HepG2 (cell line): ENCODE measurements around the gene RPS28. TPM values are rescaled to one million over a fixed set of nuclear protein-coding genes. Genes with fewer than 3 reads are reported as not detected.

Source experiments
- ATAC-seq: fragments of 200-7000 bp; cut with Tn5 transposase; 3 replicates; pipeline ENCODE4 v1.9.1; 2020; ENCODE audit warnings: mild to moderate bottlenecking, moderate library complexity
- BruUV-seq: library from RNA; stranded (reverse); fragments of 400-500 nt; replicated peaks from 2 replicates; lab custom pipeline; 2021; lab: Mats Ljungman, UMichigan
- CTCF ChIA-PET: fragments of 300-600 bp; formaldehyde crosslinking; extraction: SDS; loops from one replicate; lab custom pipeline; 2021; ENCODE audit warnings: low total read pairs, inconsistent platforms, low intra/inter-chr PET ratio; lab: Yijun Ruan, JAX
- POLR2A ChIA-PET: fragments of 350-600 bp; sonication (Branson Sonifier 250); formaldehyde crosslinking; loops from one replicate; lab custom pipeline; 2020; ENCODE audit warnings: antibody characterized with exemption, inconsistent platforms; lab: Yijun Ruan, JAX
- DNase-seq: peaks from one replicate; pipeline ENCODE4 v3.0.0-alpha.2; 2015; ENCODE audit warnings: low spot score
- FAIRE-seq: peaks from 3 replicates; lab custom pipeline; 2011; peaks lifted over from hg19 to GRCh38; lab: Jason Lieb, UNC
- H2AFZ ChIP-seq: one replicate; pipeline ENCODE4 v1.6.1; 2011; ENCODE audit warnings: low read length, inconsistent platforms
- H3K27ac ChIP-seq: fragments of 300-600 bp; 3 replicates; pipeline ENCODE4 v1.8.0; 2011; ENCODE audit warnings: mixed run types, mild to moderate bottlenecking, mixed read lengths, low read length, inconsistent platforms; ENCODE audit not compliant: insufficient read depth; ENCODE audit errors: extremely low read length
- H3K27me3 ChIP-seq, 2 experiments: fragments of 200-600 bp in 1 of 2; 2 replicates in 1 of 2; 3 replicates in 1 of 2; pipeline versions ENCODE4 v1.6.0 to v1.8.0; 2011; ENCODE audit warnings: low read length in 2 of 2, mild to moderate bottlenecking in 2 of 2, moderate library complexity in 2 of 2, inconsistent platforms in 1 of 2; ENCODE audit not compliant: insufficient read depth in 2 of 2, control insufficient read depth in 1 of 2
- H3K36me3 ChIP-seq, 2 experiments: fragments of 200-600 bp in 1 of 2; replicated peaks in 1 of 2; 2 replicates in 1 of 2; 3 replicates in 1 of 2; pipeline versions ENCODE4 v1.5.1 to v1.8.0; 2011; ENCODE audit warnings: low read length in 2 of 2, inconsistent platforms in 1 of 2; ENCODE audit not compliant: insufficient read depth in 2 of 2, control insufficient read depth in 1 of 2
- H3K4me1 ChIP-seq: 2 replicates; pipeline ENCODE4 v1.5.1; 2012; ENCODE audit warnings: low read length, inconsistent platforms; ENCODE audit not compliant: insufficient read depth
- H3K4me2 ChIP-seq: 2 replicates; pipeline ENCODE4 v1.6.0; 2011; ENCODE audit warnings: low read depth, low read length, inconsistent platforms
- H3K4me3 ChIP-seq, 3 experiments: fragments of 200-600 bp in 1 of 3; sonication (generic), shearing (Covaris generic) in 1 of 3; replicated peaks in 1 of 3; 2 replicates each; pipeline ENCODE4 v1.5.1; 2011 to 2016; ENCODE audit warnings: low read length in 3 of 3, inconsistent platforms in 2 of 3, low read depth in 2 of 3, mild to moderate bottlenecking in 2 of 3, control low read depth in 1 of 3, mixed read lengths in 1 of 3; ENCODE audit not compliant: insufficient read depth in 1 of 3
- H3K79me2 ChIP-seq: one replicate; pipeline ENCODE4 v1.6.1; 2011; ENCODE audit warnings: low read length, inconsistent platforms; ENCODE audit not compliant: insufficient read depth
- H3K9ac ChIP-seq: 2 replicates; pipeline ENCODE4 v1.6.0; 2011; ENCODE audit warnings: mild to moderate bottlenecking, low read depth, low read length, inconsistent platforms; ENCODE audit not compliant: insufficient read depth
- H3K9me3 ChIP-seq: 2 replicates; pipeline ENCODE4 v1.5.1; 2012; ENCODE audit warnings: mild to moderate bottlenecking, low read length
- H4K20me1 ChIP-seq: 2 replicates; pipeline ENCODE4 v1.6.0; 2011; ENCODE audit warnings: inconsistent platforms, mild to moderate bottlenecking, low read length, moderate library complexity; ENCODE audit not compliant: insufficient read depth
- AGO2 ChIP-seq: fragments of 200-400 bp; formaldehyde crosslinking; optimal IDR thresholded peaks from 2 replicates; pipeline ENCODE3; 2017; ENCODE audit warnings: mild to moderate bottlenecking, low read depth, low read length, moderate library complexity
- ARNT2 ChIP-seq: sonication (generic); formaldehyde crosslinking; IDR thresholded peaks from 2 replicates; pipeline ENCODE4 v1.8.0; 2022; ENCODE audit warnings: mild to moderate bottlenecking, low read depth, missing genetic modification reagents, moderate library complexity
- ELF4 ChIP-seq: sonication (generic); formaldehyde crosslinking; IDR thresholded peaks from 2 replicates; pipeline ENCODE4 v1.5.0; 2020; ENCODE audit warnings: missing genetic modification reagents, mild to moderate bottlenecking, moderate library complexity, borderline replicate concordance
- ERF ChIP-seq: IDR thresholded peaks from 2 replicates; pipeline ENCODE4 v1.6.1; 2018; ENCODE audit warnings: missing biosample characterization, missing genetic modification reagents
- HOMEZ ChIP-seq: IDR thresholded peaks from 2 replicates; pipeline ENCODE4 v1.6.1; 2016; ENCODE audit warnings: low read depth
- KLF16 ChIP-seq, 2 experiments: sonication (generic) in 1 of 2; formaldehyde crosslinking in 1 of 2; IDR thresholded peaks; 2 replicates each; pipeline versions ENCODE4 v1.6.1 to v1.8.0; 2016 to 2023; ENCODE audit warnings: missing genetic modification reagents in 2 of 2, missing compliant biosample characterization in 1 of 2
- PAF1 ChIP-seq: IDR thresholded peaks from 2 replicates; pipeline ENCODE4 v1.6.1; 2016; ENCODE audit warnings: missing genetic modification reagents, missing compliant biosample characterization
- POLR2A ChIP-seq, 2 experiments: IDR thresholded peaks; 2 replicates each; pipeline ENCODE4 v1.6.1; 2011; ENCODE audit warnings: low read depth in 2 of 2, low read length in 2 of 2, mild to moderate bottlenecking in 1 of 2, moderate library complexity in 1 of 2; ENCODE audit not compliant: insufficient read depth in 1 of 2
- RBFOX2 ChIP-seq: fragments of 200-400 bp; formaldehyde crosslinking; IDR thresholded peaks from 2 replicates; pipeline ENCODE4 v1.6.1; 2017; ENCODE audit warnings: low read depth, mild to moderate bottlenecking, low read length
- REL ChIP-seq: sonication (generic); formaldehyde crosslinking; conservative IDR thresholded peaks from 2 replicates; pipeline ENCODE4 v1.8.0; 2022; ENCODE audit warnings: mild to moderate bottlenecking, missing genetic modification reagents, moderate library complexity
- RFXAP ChIP-seq: sonication (generic); formaldehyde crosslinking; IDR thresholded peaks from 2 replicates; pipeline ENCODE4 v1.4.0; 2020; ENCODE audit warnings: missing genetic modification reagents, borderline replicate concordance
- SIX1 ChIP-seq: sonication (generic); formaldehyde crosslinking; IDR thresholded peaks from 2 replicates; pipeline ENCODE4 v1.4.0; 2020; ENCODE audit warnings: missing genetic modification reagents, borderline replicate concordance
- TFDP2 ChIP-seq: sonication (generic); formaldehyde crosslinking; IDR thresholded peaks from 2 replicates; pipeline ENCODE4 v1.4.0; 2020; ENCODE audit warnings: missing genetic modification reagents
- WIZ ChIP-seq: sonication (generic); formaldehyde crosslinking; IDR thresholded peaks from 2 replicates; pipeline ENCODE4 v1.5.1; 2020; ENCODE audit warnings: mild to moderate bottlenecking, missing genetic modification reagents
- ZBTB37 ChIP-seq: sonication (generic); formaldehyde crosslinking; IDR thresholded peaks from 2 replicates; pipeline ENCODE4 v1.4.0; 2020; ENCODE audit warnings: mild to moderate bottlenecking, missing genetic modification reagents
- ZNF138 ChIP-seq: sonication (generic); formaldehyde crosslinking; IDR thresholded peaks from 2 replicates; pipeline ENCODE4 v1.5.0; 2020; ENCODE audit warnings: mild to moderate bottlenecking, low read depth, missing genetic modification reagents
- ZNF264 ChIP-seq: sonication (generic); formaldehyde crosslinking; IDR thresholded peaks from 2 replicates; pipeline ENCODE4 v1.4.0; 2020; ENCODE audit warnings: missing genetic modification reagents
- ZNF3 ChIP-seq: IDR thresholded peaks from 2 replicates; pipeline ENCODE4 v1.7.0; 2017; ENCODE audit warnings: inconsistent platforms
- ZNF616 ChIP-seq: sonication (generic); formaldehyde crosslinking; IDR thresholded peaks from 2 replicates; pipeline ENCODE4 v1.5.0; 2020; ENCODE audit warnings: low read depth, mild to moderate bottlenecking, missing genetic modification reagents
- ZNF629 ChIP-seq: sonication (generic); formaldehyde crosslinking; conservative IDR thresholded peaks from 2 replicates; pipeline ENCODE4 v1.5.0; 2020; ENCODE audit warnings: missing genetic modification reagents
- ZNF788 ChIP-seq: sonication (generic); formaldehyde crosslinking; IDR thresholded peaks from 2 replicates; pipeline ENCODE4 v1.5.0; 2020; ENCODE audit warnings: mild to moderate bottlenecking, missing genetic modification reagents, borderline replicate concordance
- WGBS: methylation state at CpG from one replicate; pipeline ENCODE4 v1.1.6; 2017; ENCODE audit warnings: low lambda C conversion rate; 5-methylcytosine and 5-hydroxymethylcytosine counted together
- in situ Hi-C: cut with HindIII; loops from 2 replicates; pipeline ENCODE4 v1.10.0; 2017; ENCODE audit warnings: low pct_unique_long_range_greater_than_20kb; ENCODE audit not compliant: extremely low pct_ligation_motif_present
- intact Hi-C: fragments of 100-400 bp; cut with micrococcal nuclease; formaldehyde crosslinking; loops from one replicate; pipeline ENCODE4 v1.10.0; 2022; ENCODE audit not compliant: unreplicated experiment
- polyA plus RNA-seq, 8 experiments: library from polyadenylated mRNA; depleted of rRNA in 3 of 8; stranded (reverse) in 7 of 8; unstranded in 1 of 8; fragments of >200 nt; fragmentation: Illumina TruSeq in 4 of 8; extraction: Trizol in 4 of 8; gene quantifications; 2 replicates each; pipeline versions ENCODE4 v1.2.1 to v1.2.3, GENCODE V29; 2011 to 2016; ENCODE audit warnings: low read depth in 4 of 8, missing spikeins in 1 of 8, mixed read lengths in 1 of 8; ENCODE audit not compliant: insufficient read depth in 1 of 8
- total RNA-seq, 5 experiments: library from RNA; depleted of rRNA; stranded (reverse); fragments of >200 nt; fragmentation: Illumina TruSeq; extraction: Trizol; gene quantifications; 2 replicates each; pipeline ENCODE4 v1.2.3, GENCODE V29; 2016; ENCODE audit warnings: low read depth in 1 of 5

Gene RPS28
- total and polyA plus RNA-seq, 2 of the 13 experiments (the other 11 are each of a cell fraction or from before 2014, with no cell fraction given): 281 to 545 TPM

- Histone ChIP-seq H3K9me3 (no peaks in the 10 kb centered on the region), H4K20me1 (peaks cover 19% of the 10 kb centered on the region), H3K79me2 (peaks cover 34% of the 10 kb centered on the region), H3K27ac (peak overlapping the region; percentile 88), H3K27me3 (peaks cover 0 to 4% of the 10 kb centered on the region in 2 experiments; a peak in 2 of 5 replicates), H3K9ac (peak overlapping the region; percentile 99), H2AFZ (no peak overlapping the region), H3K36me3 (peaks cover 0 to 17% of the 10 kb centered on the region in 2 experiments; a peak in 3 of 5 replicates), H3K4me3 (peak overlapping the region; percentile 69 to 97 (median 82)), H3K4me1 (peaks cover 36% of the 10 kb centered on the region), H3K4me2 (peak overlapping the region; percentile 78)
- no peak for FAIRE-seq
- TF ChIP-seq ZBTB37: no peak
- TF ChIP-seq HOMEZ (CRISPR knock-in tag): no peak
- TF ChIP-seq AGO2: peak; percentile 39
- 0 out of 2 replicates have a peak, but pooled peaks have one; percentile 8 for TF ChIP-seq ZNF788 (CRISPR knock-in tag)
- TF ChIP-seq PAF1: no peak
- TF ChIP-seq ARNT2 (CRISPR knock-in tag): no peak
- no peak for TF ChIP-seq ZNF138
- TF ChIP-seq POLR2A (IDR thresholded peaks at IDR 0.05; ENCODE audit: insufficient read depth in 1 of 2, low read depth in 2 of 2, low read length in 2 of 2): 0 out of 4 replicates have a peak, but pooled peaks of 1 of the 2 experiments have one; percentile 3
- TF ChIP-seq RBFOX2: peak; percentile 37
- no peak for TF ChIP-seq RFXAP (CRISPR knock-in tag)
- TF ChIP-seq SIX1 (CRISPR knock-in tag): no peak
- TF ChIP-seq ZNF616: no peak
- TF ChIP-seq ZNF264: no peak
- TF ChIP-seq ZNF629: no peak
- 0 out of 2 replicates have a peak, but pooled peaks have one; percentile 42 for TF ChIP-seq ELF4 (CRISPR knock-in tag)
- no peak for TF ChIP-seq KLF16 (CRISPR knock-in tag; IDR thresholded peaks at IDR 0.05)
- 0 out of 2 replicates have a peak, but pooled peaks have one; percentile 41 for TF ChIP-seq ZNF3 (CRISPR knock-in tag)
- TF ChIP-seq ERF (CRISPR knock-in tag): 0 out of 2 replicates have a peak, but pooled peaks have one; percentile 10
- TF ChIP-seq TFDP2: no peak
- 0 out of 2 replicates have a peak, but pooled peaks have one; percentile 12 for TF ChIP-seq REL
- no peak for TF ChIP-seq WIZ
- ATAC-seq: no peak
- WGBS: 4% methylated on average over 29 of the region's 30 CpGs
- ChIA-PET POLR2A (interaction anchor here (0.7 to 6.5 kb wide), 20 partner anchors 8 to 192 kb away, joined by 3 to 39 read pairs (median 5); partner anchors contain the start of genes CD320, MARCHF2, RAB11B and ZNF414), CTCF (no interaction called here)
- no peak for DNase-seq
- in situ Hi-C loops: no loop called here
- BruUV-seq: no TSS peak
- intact Hi-C loops: no loop called here
Measured at GRCh38 chr19:8321986-8322637, 816 bp downstream of the RPS28 start.
